ENCODE data around the gene ZNF423.

The ZNF423 gene

GRCh38 chr16:49597796-49598195 lies 258.1 kb downstream of the ZNF423 start:
- peaks cover 9% of the 10 kb centered on the region for H3K27me3 Mint-ChIP-seq
- H3K27ac Mint-ChIP-seq: no peak overlapping the region
- no peaks in the 10 kb centered on the region for H3K9me3 Mint-ChIP-seq (ENCODE audit: low read depth)
- no peaks in the 10 kb centered on the region for H3K36me3 Mint-ChIP-seq
- H3K4me1 Mint-ChIP-seq (ENCODE audit: low read depth): peaks cover 8% of the 10 kb centered on the region
- H3K4me3 Mint-ChIP-seq: no peak overlapping the region

GRCh38 chr16:49596648-49597291 lies 259.1 kb downstream of the ZNF423 start:
- Mint-ChIP-seq H3K4me3 (no peak overlapping the region), H3K27ac (no peak overlapping the region), H3K4me1 (ENCODE audit: low read depth) (peaks cover 13% of the 10 kb centered on the region)

GRCh38 chr16:49596068-49596467 lies 259.8 kb downstream of the ZNF423 start:
- Mint-ChIP-seq H3K4me1 (ENCODE audit: low read depth) (peaks cover 15% of the 10 kb centered on the region), H3K27ac (no peak overlapping the region), H3K9me3 (ENCODE audit: low read depth) (no peaks in the 10 kb centered on the region), H3K36me3 (no peaks in the 10 kb centered on the region), H3K4me3 (no peak overlapping the region), H3K27me3 (peaks cover 10% of the 10 kb centered on the region)

More at GRCh38 chr16:49596648-49597291, 259.1 kb downstream of the ZNF423 start:
- Mint-ChIP-seq H3K9me3 (ENCODE audit: low read depth) (no peaks in the 10 kb centered on the region), H3K36me3 (no peaks in the 10 kb centered on the region), H3K27me3 (peaks cover 10% of the 10 kb centered on the region)

GRCh38 chr16:49594685-49595498 lies 261.0 kb downstream of the ZNF423 start:
- Mint-ChIP-seq H3K4me1 (ENCODE audit: low read depth) (peaks cover 15% of the 10 kb centered on the region), H3K27ac (no peak overlapping the region), H3K4me3 (no peak overlapping the region), H3K9me3 (ENCODE audit: low read depth) (no peaks in the 10 kb centered on the region), H3K36me3 (no peaks in the 10 kb centered on the region), H3K27me3 (peaks cover 10% of the 10 kb centered on the region)

- no peaks in the 10 kb centered on the region for H3K36me3 Mint-ChIP-seq
These were observed 261.8 kb downstream of the ZNF423 start for GRCh38 chr16:49594153-49594552.

GRCh38 chr16:49593424-49594040 lies 262.4 kb downstream of the ZNF423 start:
- Mint-ChIP-seq H3K27ac (no peak overlapping the region), H3K36me3 (no peaks in the 10 kb centered on the region), H3K27me3 (peaks cover 10% of the 10 kb centered on the region), H3K9me3 (ENCODE audit: low read depth) (no peaks in the 10 kb centered on the region), H3K4me1 (ENCODE audit: low read depth) (peaks cover 15% of the 10 kb centered on the region), H3K4me3 (no peak overlapping the region)

More at GRCh38 chr16:49594153-49594552, 261.8 kb downstream of the ZNF423 start:
- Mint-ChIP-seq H3K9me3 (ENCODE audit: low read depth) (no peaks in the 10 kb centered on the region), H3K27ac (no peak overlapping the region), H3K4me1 (ENCODE audit: low read depth) (peaks cover 15% of the 10 kb centered on the region), H3K4me3 (no peak overlapping the region), H3K27me3 (peaks cover 10% of the 10 kb centered on the region)

GRCh38 chr16:49592546-49593423 lies 263.1 kb downstream of the ZNF423 start:
- Mint-ChIP-seq H3K27me3 (peaks cover 10% of the 10 kb centered on the region), H3K27ac (no peak overlapping the region), H3K4me3 (no peak overlapping the region), H3K36me3 (no peaks in the 10 kb centered on the region), H3K4me1 (ENCODE audit: low read depth) (peaks cover 15% of the 10 kb centered on the region), H3K9me3 (ENCODE audit: low read depth) (no peaks in the 10 kb centered on the region)

GRCh38 chr16:49590166-49590871 lies 265.6 kb downstream of the ZNF423 start:
- Mint-ChIP-seq H3K9me3 (ENCODE audit: low read depth) (no peaks in the 10 kb centered on the region), H3K4me1 (ENCODE audit: low read depth) (peaks cover 9% of the 10 kb centered on the region), H3K27ac (no peak overlapping the region), H3K36me3 (no peaks in the 10 kb centered on the region), H3K4me3 (no peak overlapping the region), H3K27me3 (peaks cover 10% of the 10 kb centered on the region)

- peaks cover 9% of the 10 kb centered on the region for H3K4me1 Mint-ChIP-seq (ENCODE audit: low read depth)
- no peaks in the 10 kb centered on the region for H3K36me3 Mint-ChIP-seq
- H3K27me3 Mint-ChIP-seq: peaks cover 7% of the 10 kb centered on the region
- no peak overlapping the region for H3K4me3 Mint-ChIP-seq
- no peak overlapping the region for H3K27ac Mint-ChIP-seq
- H3K9me3 Mint-ChIP-seq (ENCODE audit: low read depth): no peaks in the 10 kb centered on the region
These were observed 266.3 kb downstream of the ZNF423 start for GRCh38 chr16:49589544-49590031.

- H3K4me3 Mint-ChIP-seq: no peak overlapping the region
- H3K27me3 Mint-ChIP-seq: peaks cover 3% of the 10 kb centered on the region
- H3K9me3 Mint-ChIP-seq (ENCODE audit: low read depth): no peaks in the 10 kb centered on the region
- H3K4me1 Mint-ChIP-seq (ENCODE audit: low read depth): peaks cover 9% of the 10 kb centered on the region
- H3K36me3 Mint-ChIP-seq: no peaks in the 10 kb centered on the region
- H3K27ac Mint-ChIP-seq: no peak overlapping the region
These were observed 267.1 kb downstream of the ZNF423 start for GRCh38 chr16:49588729-49589384.

GRCh38 chr16:49588026-49588425 lies 267.9 kb downstream of the ZNF423 start:
- Mint-ChIP-seq H3K4me3 (no peak overlapping the region), H3K36me3 (no peaks in the 10 kb centered on the region), H3K27me3 (peaks cover 3% of the 10 kb centered on the region), H3K4me1 (ENCODE audit: low read depth) (peaks cover 9% of the 10 kb centered on the region), H3K27ac (no peak overlapping the region), H3K9me3 (ENCODE audit: low read depth) (no peaks in the 10 kb centered on the region)

GRCh38 chr16:49587511-49587910 lies 268.4 kb downstream of the ZNF423 start:
- H3K27me3 Mint-ChIP-seq: no peaks in the 10 kb centered on the region
- no peaks in the 10 kb centered on the region for H3K9me3 Mint-ChIP-seq (ENCODE audit: low read depth)
- no peak overlapping the region for H3K4me3 Mint-ChIP-seq
- H3K4me1 Mint-ChIP-seq (ENCODE audit: low read depth): peaks cover 4% of the 10 kb centered on the region
- no peak overlapping the region for H3K27ac Mint-ChIP-seq
- H3K36me3 Mint-ChIP-seq: no peaks in the 10 kb centered on the region
